A673 (cell line): ENCODE measurements around the gene PRKCH. TPM values are rescaled to one million over a fixed set of nuclear protein-coding genes. Genes with fewer than 3 reads are reported as not detected.

ENCODE experiments used
- BruUV-seq: library from RNA; stranded (reverse); fragments of 400-500 nt; replicated peaks from 2 replicates; lab custom pipeline; 2021; lab: Mats Ljungman, UMichigan
- CTCF ChIA-PET: fragments of 300-600 bp; sonication (Branson Sonifier 250); formaldehyde crosslinking; loops from one replicate; lab custom pipeline; 2022; ENCODE audit warnings: antibody characterized with exemption; lab: Charles Lee
- POLR2A ChIA-PET: fragments of 300-600 bp; sonication (Branson Sonifier 250); formaldehyde crosslinking; loops from one replicate; lab custom pipeline; 2022; ENCODE audit warnings: antibody characterized with exemption; ENCODE audit not compliant: low non-redundant PET; lab: Charles Lee
- DNase-seq: peaks from one replicate; pipeline ENCODE4 v3.0.0-alpha.2; 2015; ENCODE audit warnings: low spot score
- H3K27ac ChIP-seq: fragments of 200-600 bp; sonication (generic); 2 replicates; pipeline ENCODE4 v1.5.1; 2016; ENCODE audit warnings: mixed run types, low read depth, mild to moderate bottlenecking, mixed read lengths, antibody characterized with exemption, low read length; ENCODE audit not compliant: poor library complexity, severe bottlenecking
- H3K27me3 ChIP-seq: fragments of 200-600 bp; sonication (generic); replicated peaks from 2 replicates; pipeline ENCODE4 v1.6.1; 2017; ENCODE audit warnings: mixed run types, low read depth, mild to moderate bottlenecking, mixed read lengths, antibody characterized with exemption, low read length; ENCODE audit not compliant: insufficient read depth, poor library complexity
- H3K36me3 ChIP-seq: fragments of 200-600 bp; sonication (generic); 2 replicates; pipeline ENCODE4 v1.6.1; 2016; ENCODE audit warnings: mixed run types, mild to moderate bottlenecking, mixed read lengths, antibody characterized with exemption, low read length; ENCODE audit not compliant: insufficient read depth, poor library complexity, severe bottlenecking
- H3K4me1 ChIP-seq: fragments of 200-600 bp; sonication (generic); 2 replicates; pipeline ENCODE4 v1.6.1; 2017; ENCODE audit warnings: mixed run types, mild to moderate bottlenecking, mixed read lengths, antibody characterized with exemption, low read length; ENCODE audit not compliant: insufficient read depth, poor library complexity, severe bottlenecking
- H3K4me3 ChIP-seq: fragments of 200-600 bp; sonication (generic); 2 replicates; pipeline ENCODE4 v1.5.1; 2016; ENCODE audit warnings: low read depth, mixed run types, mild to moderate bottlenecking, mixed read lengths, low read length; ENCODE audit not compliant: poor library complexity, severe bottlenecking
- H3K9me3 ChIP-seq: fragments of 200-600 bp; sonication (generic); 2 replicates; pipeline ENCODE4 v1.6.1; 2016; ENCODE audit warnings: mixed run types, low read depth, mild to moderate bottlenecking, mixed read lengths, antibody characterized with exemption, low read length; ENCODE audit not compliant: poor library complexity, severe bottlenecking
- EZH2 ChIP-seq: fragments of 200-600 bp; sonication (generic); IDR thresholded peaks from 2 replicates; pipeline ENCODE4 v1.6.1; 2017; ENCODE audit warnings: borderline replicate concordance, low read depth, mild to moderate bottlenecking, mixed read lengths, antibody characterized with exemption, low read length; ENCODE audit not compliant: poor library complexity, severe bottlenecking
- intact Hi-C: fragments of 100-400 bp; cut with micrococcal nuclease; formaldehyde crosslinking; loops from one replicate; pipeline ENCODE4 v1.10.0; 2022; ENCODE audit not compliant: unreplicated experiment
- total RNA-seq: library from RNA; stranded (reverse); gene quantifications from 2 replicates; pipeline ENCODE4 v1.2.3, GENCODE V29; 2021
- TF ChIP-seq, protein P1 (sequence below): fragments of 300-800, 200-600 bp; sonication (generic); conservative IDR thresholded peaks from 2 replicates; pipeline ENCODE4 v1.5.1; 2017; ENCODE audit warnings: low read depth, mild to moderate bottlenecking, antibody characterized with exemption, low read length, moderate library complexity, mixed read lengths

PRKCH gene
- total RNA-seq, 1 experiment from 2014 or later: 1.8 TPM

DNA sequence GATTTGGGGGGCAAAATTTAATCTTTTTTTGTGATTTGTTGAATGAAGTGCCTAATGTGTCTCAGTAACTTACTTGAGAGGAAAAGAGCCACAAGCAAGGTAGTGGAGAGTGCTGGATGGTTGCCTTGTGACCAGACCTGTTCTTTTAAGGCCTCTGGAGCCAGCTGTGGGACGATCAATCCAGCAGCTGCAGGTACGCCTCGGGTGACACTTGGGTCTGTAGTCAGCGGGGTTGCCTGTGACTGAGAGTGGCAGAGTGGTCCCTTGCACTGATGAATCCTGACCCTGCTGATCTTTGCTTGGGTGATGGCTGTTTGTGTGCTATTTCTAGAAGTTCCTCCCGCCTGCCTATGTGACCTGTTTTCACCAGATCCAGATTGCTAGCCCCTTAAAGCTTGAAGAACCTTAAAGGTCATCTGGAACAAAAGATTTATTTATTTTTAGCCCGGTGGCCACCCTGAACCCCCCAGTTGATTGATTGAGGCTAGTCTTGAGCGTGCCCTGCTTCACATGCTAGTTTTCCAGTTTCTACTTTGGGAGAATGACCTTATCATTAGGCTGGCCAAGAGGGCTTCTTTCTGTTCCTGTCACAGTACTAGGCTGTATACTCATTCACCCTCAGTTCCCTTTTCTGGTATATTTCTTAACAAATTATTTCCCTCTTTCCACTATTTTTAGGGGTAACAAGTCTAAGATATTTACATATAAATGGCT, 23.2 kb downstream of the PRKCH start:
- Histone ChIP-seq H3K27me3 (no peaks in the 10 kb centered on the region), H3K9me3 (no peaks in the 10 kb centered on the region), H3K4me1 (no peaks in the 10 kb centered on the region), H3K36me3 (no peaks in the 10 kb centered on the region), H3K4me3 (no peak overlapping the region), H3K27ac (no peak overlapping the region)
- POLR2A ChIA-PET: no interaction called here
- no peak for DNase-seq
- CTCF ChIA-PET: no interaction called here
- no peak for TF ChIP-seq EZH2
- no TSS peak for BruUV-seq
- intact Hi-C loops: no loop called here

DNA sequence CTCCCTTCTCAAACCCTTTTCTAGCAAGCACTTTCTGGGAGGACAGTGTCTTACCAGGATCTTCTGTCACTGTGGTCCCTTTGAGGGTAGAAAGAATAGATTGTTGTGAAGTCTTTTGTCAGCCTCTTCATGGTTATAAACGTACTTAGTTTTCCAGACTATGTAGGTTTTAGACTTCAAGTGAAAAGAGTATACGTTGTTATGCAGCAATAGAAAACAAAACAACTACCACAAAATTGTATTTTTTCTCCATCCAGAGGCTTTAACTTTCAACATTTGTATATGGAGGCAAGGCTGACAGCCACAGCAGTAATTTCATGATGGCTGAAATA, 23.7 kb downstream of the PRKCH start:
- H3K27me3 ChIP-seq: no peaks in the 10 kb centered on the region
- no TSS peak for BruUV-seq
- CTCF ChIA-PET: no interaction called here
- POLR2A ChIA-PET: no interaction called here
- no peaks in the 10 kb centered on the region for H3K4me1 ChIP-seq
- H3K27ac ChIP-seq: no peak overlapping the region
- H3K9me3 ChIP-seq: no peaks in the 10 kb centered on the region
- intact Hi-C loops: no loop called here
- no peak overlapping the region for H3K4me3 ChIP-seq
- no peak for DNase-seq
- H3K36me3 ChIP-seq: no peaks in the 10 kb centered on the region
- no peak for TF ChIP-seq EZH2
- TF ChIP-seq, protein P1, sequence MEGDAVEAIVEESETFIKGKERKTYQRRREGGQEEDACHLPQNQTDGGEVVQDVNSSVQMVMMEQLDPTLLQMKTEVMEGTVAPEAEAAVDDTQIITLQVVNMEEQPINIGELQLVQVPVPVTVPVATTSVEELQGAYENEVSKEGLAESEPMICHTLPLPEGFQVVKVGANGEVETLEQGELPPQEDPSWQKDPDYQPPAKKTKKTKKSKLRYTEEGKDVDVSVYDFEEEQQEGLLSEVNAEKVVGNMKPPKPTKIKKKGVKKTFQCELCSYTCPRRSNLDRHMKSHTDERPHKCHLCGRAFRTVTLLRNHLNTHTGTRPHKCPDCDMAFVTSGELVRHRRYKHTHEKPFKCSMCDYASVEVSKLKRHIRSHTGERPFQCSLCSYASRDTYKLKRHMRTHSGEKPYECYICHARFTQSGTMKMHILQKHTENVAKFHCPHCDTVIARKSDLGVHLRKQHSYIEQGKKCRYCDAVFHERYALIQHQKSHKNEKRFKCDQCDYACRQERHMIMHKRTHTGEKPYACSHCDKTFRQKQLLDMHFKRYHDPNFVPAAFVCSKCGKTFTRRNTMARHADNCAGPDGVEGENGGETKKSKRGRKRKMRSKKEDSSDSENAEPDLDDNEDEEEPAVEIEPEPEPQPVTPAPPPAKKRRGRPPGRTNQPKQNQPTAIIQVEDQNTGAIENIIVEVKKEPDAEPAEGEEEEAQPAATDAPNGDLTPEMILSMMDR: no peak

GRCh38 chr14:61346221-61346620, 24.8 kb downstream of the PRKCH start:
- no peaks in the 10 kb centered on the region for H3K27me3 ChIP-seq
- POLR2A ChIA-PET: no interaction called here
- no peaks in the 10 kb centered on the region for H3K36me3 ChIP-seq
- TF ChIP-seq, protein P1: no peak
- TF ChIP-seq EZH2: no peak
- no peaks in the 10 kb centered on the region for H3K4me1 ChIP-seq
- no peak overlapping the region for H3K4me3 ChIP-seq
- no peak overlapping the region for H3K27ac ChIP-seq
- no peaks in the 10 kb centered on the region for H3K9me3 ChIP-seq
- CTCF ChIA-PET: no interaction called here
- intact Hi-C loops: no loop called here
- BruUV-seq: no TSS peak
- DNase-seq: no peak

DNA sequence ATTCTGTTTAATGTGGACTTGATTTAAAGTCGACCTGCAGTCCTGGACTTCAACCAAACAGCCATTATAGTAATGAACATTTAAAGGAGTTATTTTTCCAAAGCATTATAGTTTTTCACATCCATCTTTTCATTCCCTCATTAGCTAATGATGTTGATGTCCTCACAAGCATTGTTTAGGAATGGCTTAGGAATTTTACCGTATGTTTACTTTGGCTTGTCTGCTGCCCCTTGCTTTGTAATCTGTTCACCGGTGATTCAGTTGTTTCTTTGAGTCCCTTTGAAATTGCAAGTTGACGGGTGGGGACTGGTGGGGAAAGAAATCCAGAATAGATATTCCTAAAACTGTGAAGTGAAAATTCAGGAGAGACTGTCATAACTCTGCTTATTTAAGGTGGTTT, 25.4 kb downstream of the PRKCH start:
- Histone ChIP-seq H3K9me3 (no peaks in the 10 kb centered on the region), H3K36me3 (no peaks in the 10 kb centered on the region), H3K27me3 (no peaks in the 10 kb centered on the region), H3K4me1 (no peaks in the 10 kb centered on the region), H3K27ac (no peak overlapping the region), H3K4me3 (no peak overlapping the region)
- ChIA-PET POLR2A (no interaction called here), CTCF (no interaction called here)
- intact Hi-C loops: no loop called here
- TF ChIP-seq EZH2: no peak
- TF ChIP-seq, protein P1: no peak
- no TSS peak for BruUV-seq
- no peak for DNase-seq
